SK-N-SH (cell line): ENCODE measurements around the gene NPC1. TPM values are rescaled to one million over a fixed set of nuclear protein-coding genes. Genes with fewer than 3 reads are reported as not detected.

Source experiments
- CTCF ChIA-PET: fragments of 300-600, 350-600 bp; formaldehyde crosslinking; extraction: SDS; loops from one replicate; lab custom pipeline; 2021; lab: Yijun Ruan, JAX
- POLR2A ChIA-PET: fragments of 350-600 bp; sonication (Branson Sonifier 250); formaldehyde crosslinking; extraction: SDS; loops from one replicate; lab custom pipeline; 2020; ENCODE audit warnings: antibody characterized with exemption, inconsistent platforms; lab: Yijun Ruan, JAX
- DNase-seq: peaks from one replicate; pipeline ENCODE4 v3.0.0; 2012
- H2AFZ ChIP-seq: fragments of 200-600 bp; sonication (generic); 2 replicates; pipeline ENCODE4 v1.8.1; 2016; ENCODE audit warnings: antibody characterized with exemption, mild to moderate bottlenecking, low read depth
- H3F3A ChIP-seq: fragments of 200-600 bp; sonication (generic); replicated peaks from 2 replicates; pipeline ENCODE3; 2016; ENCODE audit warnings: antibody characterized with exemption, mild to moderate bottlenecking; ENCODE audit not compliant: insufficient read depth
- H3K27ac ChIP-seq, 2 experiments: fragments of 200-500 bp in 1 of 2; fragments of 200-600 bp in 1 of 2; sonication (Bioruptor generic) in 1 of 2; sonication (generic), shearing (Covaris generic) in 1 of 2; 2 replicates each; pipeline versions ENCODE4 v1.5.1 to v1.6.1; 2014 to 2016; ENCODE audit warnings: low read depth in 2 of 2, inconsistent platforms in 1 of 2, low read length in 1 of 2, mild to moderate bottlenecking in 1 of 2, mixed read lengths in 1 of 2
- H3K27me3 ChIP-seq: fragments of 200-600 bp; sonication (generic), shearing (Covaris generic); 2 replicates; pipeline ENCODE4 v1.6.1; 2016; ENCODE audit warnings: mixed run types; ENCODE audit not compliant: insufficient read depth
- H3K36me3 ChIP-seq, 2 experiments: fragments of 200-500 bp in 1 of 2; fragments of 200-600 bp in 1 of 2; sonication (Bioruptor generic) in 1 of 2; sonication (generic) in 1 of 2; replicated peaks in 1 of 2; 2 replicates each; pipeline versions ENCODE3 to v1.5.1; 2014 to 2016; ENCODE audit warnings: low read length in 1 of 2, mild to moderate bottlenecking in 1 of 2; ENCODE audit not compliant: insufficient read depth in 2 of 2, control insufficient read depth in 1 of 2
- H3K4me1 ChIP-seq, 2 experiments: fragments of 200-500 bp in 1 of 2; fragments of 200-600 bp in 1 of 2; sonication (Bioruptor generic) in 1 of 2; sonication (generic), shearing (Covaris generic) in 1 of 2; 2 replicates each; pipeline versions ENCODE4 v1.5.1 to v1.6.1; 2014 to 2016; ENCODE audit warnings: low read depth in 1 of 2, low read length in 1 of 2, mixed run types in 1 of 2; ENCODE audit not compliant: insufficient read depth in 2 of 2, control insufficient read depth in 1 of 2
- H3K4me2 ChIP-seq: fragments of 200-600 bp; sonication (generic), shearing (Covaris generic); 2 replicates; pipeline ENCODE4 v1.6.1; 2017; ENCODE audit warnings: mixed run types
- H3K4me3 ChIP-seq, 2 experiments: fragments of 200-500 bp in 1 of 2; fragments of 200-600 bp in 1 of 2; sonication (Bioruptor generic) in 1 of 2; sonication (generic), shearing (Covaris generic) in 1 of 2; 2 replicates each; pipeline versions ENCODE4 v1.5.1 to v1.8.1; 2014 to 2016; ENCODE audit warnings: low read depth in 2 of 2, inconsistent platforms in 1 of 2, low read length in 1 of 2, mild to moderate bottlenecking in 1 of 2, mixed read lengths in 1 of 2, moderate library complexity in 1 of 2
- H3K79me2 ChIP-seq: fragments of 200-600 bp; sonication (generic); 2 replicates; pipeline ENCODE4 v1.8.1; 2017; ENCODE audit warnings: mild to moderate bottlenecking; ENCODE audit not compliant: insufficient read depth
- H3K9ac ChIP-seq: fragments of 200-600 bp; sonication (generic); 2 replicates; pipeline ENCODE4 v1.6.1; 2017; ENCODE audit warnings: mixed run types
- H3K9me2 ChIP-seq: fragments of 200-600 bp; sonication (generic); 2 replicates; pipeline ENCODE4 v1.6.1; 2017; ENCODE audit warnings: mixed run types
- H3K9me3 ChIP-seq: fragments of 200-600 bp; sonication (generic); 2 replicates; pipeline ENCODE4 v1.6.1; 2017; ENCODE audit warnings: mixed run types, mild to moderate bottlenecking, moderate library complexity
- H4K20me1 ChIP-seq: fragments of 200-600 bp; sonication (generic); 2 replicates; pipeline ENCODE4 v1.6.1; 2017; ENCODE audit warnings: mild to moderate bottlenecking, mixed run types; ENCODE audit not compliant: insufficient read depth
- CHD2 ChIP-seq: fragments of 150-350 bp; IDR thresholded peaks from 2 replicates; pipeline ENCODE4 v1.6.1; 2018; ENCODE audit warnings: low read length; ENCODE audit not compliant: partially characterized antibody
- GATA2 ChIP-seq: sonication (generic); formaldehyde crosslinking; IDR thresholded peaks from 2 replicates; pipeline ENCODE4 v1.5.0; 2020; ENCODE audit warnings: mild to moderate bottlenecking, missing genetic modification reagents
- IRF3 ChIP-seq: fragments of 150-350 bp; IDR thresholded peaks from 2 replicates; pipeline ENCODE4 v1.6.1; 2016; ENCODE audit warnings: mild to moderate bottlenecking, low read depth, low read length
- NFIC ChIP-seq: IDR thresholded peaks from 2 replicates; pipeline ENCODE4 v1.4.0; 2012; ENCODE audit warnings: borderline replicate concordance
- POLR2AphosphoS5 ChIP-seq: IDR thresholded peaks from 2 replicates; pipeline ENCODE4 v1.6.1; 2012; ENCODE audit warnings: low read depth, low read length
- RFX5 ChIP-seq: IDR thresholded peaks from 2 replicates; pipeline ENCODE4 v1.6.1; 2012; ENCODE audit warnings: mild to moderate bottlenecking, improper control_type of control experiment, low read length
- TAF1 ChIP-seq: IDR thresholded peaks from 2 replicates; pipeline ENCODE4 v1.6.1; 2012; ENCODE audit warnings: low read depth, mild to moderate bottlenecking, low read length, moderate library complexity, borderline replicate concordance
- TCF12 ChIP-seq: IDR thresholded peaks from 2 replicates; pipeline ENCODE4 v1.4.0; 2012
- USF2 ChIP-seq: fragments of 150-350 bp; IDR thresholded peaks from 2 replicates; pipeline ENCODE4 v1.6.1; 2017; ENCODE audit warnings: antibody characterized with exemption, low read length, low read depth, borderline replicate concordance
- YY1 ChIP-seq: IDR thresholded peaks from 2 replicates; pipeline ENCODE4 v1.4.0; 2012; ENCODE audit warnings: low read depth, mild to moderate bottlenecking
- ZBTB33 ChIP-seq: IDR thresholded peaks from 2 replicates; pipeline ENCODE4 v1.4.0; 2012; ENCODE audit warnings: low read depth, borderline replicate concordance
- WGBS: methylation state at CpG from one replicate; pipeline ENCODE4 v1.1.6; 2017; ENCODE audit warnings: low lambda C conversion rate; 5-methylcytosine and 5-hydroxymethylcytosine counted together
- polyA plus RNA-seq, 3 experiments: library from polyadenylated mRNA; depleted of rRNA; stranded (reverse); fragments of >200 nt; gene quantifications; 2 replicates each; pipeline ENCODE4 v1.2.3, GENCODE V29; 2012
- TF ChIP-seq, protein P1 (sequence below): IDR thresholded peaks from 2 replicates; pipeline ENCODE4; 2012
- TF ChIP-seq, protein P2 (sequence below): fragments of 200-600 bp; sonication (generic); IDR thresholded peaks from 2 replicates; pipeline ENCODE4 v1.6.1; 2017; ENCODE audit warnings: antibody characterized with exemption, mild to moderate bottlenecking, moderate library complexity

The NPC1 gene
- polyA plus RNA-seq, 1 of the 3 experiments (the other 2 are of a cell fraction): 23.9 TPM

- Histone ChIP-seq H3K36me3 (peaks cover 53 to 79% of the 10 kb centered on the region in 2 experiments), H3K9me3 (no peaks in the 10 kb centered on the region), H3F3A (peaks cover 18% of the 10 kb centered on the region), H3K4me1 (peaks cover 0 to 18% of the 10 kb centered on the region in 2 experiments; a peak in 2 of 4 replicates), H2AFZ (no peak overlapping the region), H3K4me3 (no peak overlapping the region), H3K9ac (no peak overlapping the region), H3K9me2 (no peaks in the 10 kb centered on the region), H3K79me2 (no peaks in the 10 kb centered on the region; the same call in 1 of the 2 replicates), H4K20me1 (no peaks in the 10 kb centered on the region), H3K4me2 (no peak overlapping the region), H3K27me3 (no peaks in the 10 kb centered on the region), H3K27ac (peak overlapping the region; percentile 48 to 58; a peak in 3 of 4 replicates)
- no peak for DNase-seq
- WGBS: 95% methylated on average over 7 of the region's 7 CpGs
- ChIA-PET POLR2A (no interaction called here), CTCF (interaction anchor here (2.1 kb wide), 1 partner anchor 14 kb away, joined by 9 read pairs; no protein-coding TSS in a partner anchor)
- TF ChIP-seq TAF1 (no peak), USF2 (no peak), CHD2 (no peak), POLR2AphosphoS5 (no peak), RFX5 (no peak), TCF12 (no peak), NFIC (no peak), GATA2 (CRISPR knock-in tag) (no peak), YY1 (no peak), IRF3 (no peak), ZBTB33 (no peak)
- TF ChIP-seq, protein P1, sequence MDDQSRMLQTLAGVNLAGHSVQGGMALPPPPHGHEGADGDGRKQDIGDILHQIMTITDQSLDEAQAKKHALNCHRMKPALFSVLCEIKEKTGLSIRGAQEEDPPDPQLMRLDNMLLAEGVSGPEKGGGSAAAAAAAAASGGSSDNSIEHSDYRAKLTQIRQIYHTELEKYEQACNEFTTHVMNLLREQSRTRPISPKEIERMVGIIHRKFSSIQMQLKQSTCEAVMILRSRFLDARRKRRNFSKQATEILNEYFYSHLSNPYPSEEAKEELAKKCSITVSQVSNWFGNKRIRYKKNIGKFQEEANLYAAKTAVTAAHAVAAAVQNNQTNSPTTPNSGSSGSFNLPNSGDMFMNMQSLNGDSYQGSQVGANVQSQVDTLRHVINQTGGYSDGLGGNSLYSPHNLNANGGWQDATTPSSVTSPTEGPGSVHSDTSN: no peak
- TF ChIP-seq, protein P2, sequence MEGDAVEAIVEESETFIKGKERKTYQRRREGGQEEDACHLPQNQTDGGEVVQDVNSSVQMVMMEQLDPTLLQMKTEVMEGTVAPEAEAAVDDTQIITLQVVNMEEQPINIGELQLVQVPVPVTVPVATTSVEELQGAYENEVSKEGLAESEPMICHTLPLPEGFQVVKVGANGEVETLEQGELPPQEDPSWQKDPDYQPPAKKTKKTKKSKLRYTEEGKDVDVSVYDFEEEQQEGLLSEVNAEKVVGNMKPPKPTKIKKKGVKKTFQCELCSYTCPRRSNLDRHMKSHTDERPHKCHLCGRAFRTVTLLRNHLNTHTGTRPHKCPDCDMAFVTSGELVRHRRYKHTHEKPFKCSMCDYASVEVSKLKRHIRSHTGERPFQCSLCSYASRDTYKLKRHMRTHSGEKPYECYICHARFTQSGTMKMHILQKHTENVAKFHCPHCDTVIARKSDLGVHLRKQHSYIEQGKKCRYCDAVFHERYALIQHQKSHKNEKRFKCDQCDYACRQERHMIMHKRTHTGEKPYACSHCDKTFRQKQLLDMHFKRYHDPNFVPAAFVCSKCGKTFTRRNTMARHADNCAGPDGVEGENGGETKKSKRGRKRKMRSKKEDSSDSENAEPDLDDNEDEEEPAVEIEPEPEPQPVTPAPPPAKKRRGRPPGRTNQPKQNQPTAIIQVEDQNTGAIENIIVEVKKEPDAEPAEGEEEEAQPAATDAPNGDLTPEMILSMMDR: no peak
- TF ChIP-seq, all 33 proteins: peak for 0
Observed at GRCh38 chr18:23530195-23530594, 56.1 kb downstream of the NPC1 start.
